ENCODE measurements around the gene PIGT.

Gene PIGT

GRCh38 chr20:45423700-45424099 lies 7.8 kb downstream of the PIGT start:
- no peak overlapping the region for H3K4me3 ChIP-seq (ENCODE audit: low read length)

GRCh38 chr20:45425561-45425960 lies 9.6 kb downstream of the PIGT start:
- H3K4me3 ChIP-seq (ENCODE audit: low read length): no peak overlapping the region
- DNase-seq (ENCODE audit: low read depth, low spot score): no peak

More at GRCh38 chr20:45423700-45424099, 7.8 kb downstream of the PIGT start:
- DNase-seq (ENCODE audit: low read depth, low spot score): no peak

GRCh38 chr20:45426320-45427016 lies 10.5 kb downstream of the PIGT start:
- DNase-seq (ENCODE audit: low read depth, low spot score): no peak
- no peak overlapping the region for H3K4me3 ChIP-seq (ENCODE audit: low read length)

GRCh38 chr20:45427236-45428149 lies 11.6 kb downstream of the PIGT start:
- no peak overlapping the region for H3K4me3 ChIP-seq (ENCODE audit: low read length)
- DNase-seq (ENCODE audit: low read depth, low spot score): no peak

- H3K4me3 ChIP-seq (ENCODE audit: low read length): no peak overlapping the region
- no peak for DNase-seq (ENCODE audit: low read depth, low spot score)
Observed at GRCh38 chr20:45429618-45430017, 13.7 kb downstream of the PIGT start.

- DNase-seq (ENCODE audit: low read depth, low spot score): peak; percentile 83
- peak overlapping the region; percentile 16; the same call in 1 of the 2 replicates for H3K4me3 ChIP-seq (ENCODE audit: low read length)
Observed at GRCh38 chr20:45432294-45432693, 16.4 kb downstream of the PIGT start.

GRCh38 chr20:45433316-45433715 lies 17.4 kb downstream of the PIGT start:
- DNase-seq (ENCODE audit: low read depth, low spot score): no peak

GRCh38 chr20:45433976-45434375 lies 18.0 kb downstream of the PIGT start:
- no peak overlapping the region for H3K4me3 ChIP-seq (ENCODE audit: low read length)
- DNase-seq (ENCODE audit: low read depth, low spot score): no peak

More at GRCh38 chr20:45433316-45433715, 17.4 kb downstream of the PIGT start:
- no peak overlapping the region for H3K4me3 ChIP-seq (ENCODE audit: low read length)

GRCh38 chr20:45436732-45437485 lies 21.0 kb downstream of the PIGT start:
- H3K4me3 ChIP-seq (ENCODE audit: low read length): peak overlapping the region; percentile 9; the same call in 1 of the 2 replicates
- peak; percentile 54 for DNase-seq (ENCODE audit: low read depth, low spot score)

- DNase-seq (ENCODE audit: low read depth, low spot score): no peak
- no peak overlapping the region for H3K4me3 ChIP-seq (ENCODE audit: low read length)
Observed at GRCh38 chr20:45440424-45440823, 24.5 kb downstream of the PIGT start.

- no peak for DNase-seq (ENCODE audit: low read depth, low spot score)
- H3K4me3 ChIP-seq (ENCODE audit: low read length): no peak overlapping the region
Observed at GRCh38 chr20:45440891-45441685, 25.1 kb downstream of the PIGT start.

- H3K4me3 ChIP-seq (ENCODE audit: low read length): no peak overlapping the region
- no peak for DNase-seq (ENCODE audit: low read depth, low spot score)
Observed at GRCh38 chr20:45441746-45442145, 25.8 kb downstream of the PIGT start.

- no peak overlapping the region for H3K4me3 ChIP-seq (ENCODE audit: low read length)
- DNase-seq (ENCODE audit: low read depth, low spot score): peak; percentile 80
Observed at GRCh38 chr20:45444050-45444449, 28.1 kb downstream of the PIGT start.

GRCh38 chr20:45445805-45446562 lies 30.0 kb downstream of the PIGT start:
- H3K4me3 ChIP-seq (ENCODE audit: low read length): no peak overlapping the region
- DNase-seq (ENCODE audit: low read depth, low spot score): no peak

GRCh38 chr20:45448270-45448669 lies 32.3 kb downstream of the PIGT start:
- no peak for DNase-seq (ENCODE audit: low read depth, low spot score)

GRCh38 chr20:45449528-45449927 lies 33.6 kb downstream of the PIGT start:
- no peak overlapping the region for H3K4me3 ChIP-seq (ENCODE audit: low read length)
- DNase-seq (ENCODE audit: low read depth, low spot score): no peak

More at GRCh38 chr20:45448270-45448669, 32.3 kb downstream of the PIGT start:
- no peak overlapping the region for H3K4me3 ChIP-seq (ENCODE audit: low read length)

GRCh38 chr20:45450097-45450818 lies 34.3 kb downstream of the PIGT start:
- H3K4me3 ChIP-seq (ENCODE audit: low read length): no peak overlapping the region
- peak; percentile 50 for DNase-seq (ENCODE audit: low read depth, low spot score)
